HL-60 (cell line): ENCODE data around the gene CCNI2.

ENCODE experiments used
- DNase-seq, 2 experiments: peaks; one replicate each; pipeline ENCODE4 v3.0.0-alpha.2; 2010 to 2020; ENCODE audit warnings: low read depth in 1 of 2, low spot score in 1 of 2
- H3K27ac ChIP-seq: fragments of 250-450 bp; sonication (Bioruptor Pico); replicated peaks from 2 replicates; pipeline ENCODE4 v1.5.1; 2020; ENCODE audit warnings: mild to moderate bottlenecking, moderate library complexity
- H3K27me3 ChIP-seq: fragments of 250-450 bp; sonication (Bioruptor Pico); 2 replicates; pipeline ENCODE4 v1.5.1; 2021; ENCODE audit warnings: mild to moderate bottlenecking, moderate library complexity; ENCODE audit not compliant: insufficient read depth, poor library complexity, severe bottlenecking
- H3K4me3 ChIP-seq: replicated peaks from 2 replicates; pipeline ENCODE4 v1.5.1; 2011; ENCODE audit warnings: mild to moderate bottlenecking, control low read depth, low read length; ENCODE audit not compliant: insufficient read depth
- GABPA ChIP-seq: IDR thresholded peaks from 2 replicates; pipeline ENCODE4 v1.6.1; 2012; ENCODE audit warnings: low read depth
- POLR2AphosphoS5 ChIP-seq: IDR thresholded peaks from 2 replicates; pipeline ENCODE4 v1.6.1; 2012; ENCODE audit warnings: low read depth
- SPI1 ChIP-seq: IDR thresholded peaks from 2 replicates; pipeline ENCODE4 v1.6.1; 2012; ENCODE audit warnings: low read depth, mild to moderate bottlenecking, borderline replicate concordance
- TF ChIP-seq, protein P1 (sequence below): IDR thresholded peaks from 2 replicates; pipeline ENCODE4 v1.6.1; 2012; ENCODE audit warnings: low read depth; ENCODE audit not compliant: insufficient replicate concordance
- TF ChIP-seq, protein P2 (sequence below): IDR thresholded peaks from one replicate; pipeline ENCODE4 v1.5.1; 2011; ENCODE audit warnings: low read length, control low read depth, inconsistent platforms; ENCODE audit not compliant: insufficient read depth

Gene CCNI2

GRCh38 chr5:132785365-132785764 lies 38.1 kb downstream of the CCNI2 start:
- no peaks in the 10 kb centered on the region for H3K27me3 ChIP-seq
- H3K27ac ChIP-seq, result no peak overlapping the region
- no peak for DNase-seq
- TF ChIP-seq, protein P1, sequence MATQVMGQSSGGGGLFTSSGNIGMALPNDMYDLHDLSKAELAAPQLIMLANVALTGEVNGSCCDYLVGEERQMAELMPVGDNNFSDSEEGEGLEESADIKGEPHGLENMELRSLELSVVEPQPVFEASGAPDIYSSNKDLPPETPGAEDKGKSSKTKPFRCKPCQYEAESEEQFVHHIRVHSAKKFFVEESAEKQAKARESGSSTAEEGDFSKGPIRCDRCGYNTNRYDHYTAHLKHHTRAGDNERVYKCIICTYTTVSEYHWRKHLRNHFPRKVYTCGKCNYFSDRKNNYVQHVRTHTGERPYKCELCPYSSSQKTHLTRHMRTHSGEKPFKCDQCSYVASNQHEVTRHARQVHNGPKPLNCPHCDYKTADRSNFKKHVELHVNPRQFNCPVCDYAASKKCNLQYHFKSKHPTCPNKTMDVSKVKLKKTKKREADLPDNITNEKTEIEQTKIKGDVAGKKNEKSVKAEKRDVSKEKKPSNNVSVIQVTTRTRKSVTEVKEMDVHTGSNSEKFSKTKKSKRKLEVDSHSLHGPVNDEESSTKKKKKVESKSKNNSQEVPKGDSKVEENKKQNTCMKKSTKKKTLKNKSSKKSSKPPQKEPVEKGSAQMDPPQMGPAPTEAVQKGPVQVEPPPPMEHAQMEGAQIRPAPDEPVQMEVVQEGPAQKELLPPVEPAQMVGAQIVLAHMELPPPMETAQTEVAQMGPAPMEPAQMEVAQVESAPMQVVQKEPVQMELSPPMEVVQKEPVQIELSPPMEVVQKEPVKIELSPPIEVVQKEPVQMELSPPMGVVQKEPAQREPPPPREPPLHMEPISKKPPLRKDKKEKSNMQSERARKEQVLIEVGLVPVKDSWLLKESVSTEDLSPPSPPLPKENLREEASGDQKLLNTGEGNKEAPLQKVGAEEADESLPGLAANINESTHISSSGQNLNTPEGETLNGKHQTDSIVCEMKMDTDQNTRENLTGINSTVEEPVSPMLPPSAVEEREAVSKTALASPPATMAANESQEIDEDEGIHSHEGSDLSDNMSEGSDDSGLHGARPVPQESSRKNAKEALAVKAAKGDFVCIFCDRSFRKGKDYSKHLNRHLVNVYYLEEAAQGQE, result no peak
- no peak for TF ChIP-seq POLR2AphosphoS5
- TF ChIP-seq SPI1, result no peak
- TF ChIP-seq, protein P2, sequence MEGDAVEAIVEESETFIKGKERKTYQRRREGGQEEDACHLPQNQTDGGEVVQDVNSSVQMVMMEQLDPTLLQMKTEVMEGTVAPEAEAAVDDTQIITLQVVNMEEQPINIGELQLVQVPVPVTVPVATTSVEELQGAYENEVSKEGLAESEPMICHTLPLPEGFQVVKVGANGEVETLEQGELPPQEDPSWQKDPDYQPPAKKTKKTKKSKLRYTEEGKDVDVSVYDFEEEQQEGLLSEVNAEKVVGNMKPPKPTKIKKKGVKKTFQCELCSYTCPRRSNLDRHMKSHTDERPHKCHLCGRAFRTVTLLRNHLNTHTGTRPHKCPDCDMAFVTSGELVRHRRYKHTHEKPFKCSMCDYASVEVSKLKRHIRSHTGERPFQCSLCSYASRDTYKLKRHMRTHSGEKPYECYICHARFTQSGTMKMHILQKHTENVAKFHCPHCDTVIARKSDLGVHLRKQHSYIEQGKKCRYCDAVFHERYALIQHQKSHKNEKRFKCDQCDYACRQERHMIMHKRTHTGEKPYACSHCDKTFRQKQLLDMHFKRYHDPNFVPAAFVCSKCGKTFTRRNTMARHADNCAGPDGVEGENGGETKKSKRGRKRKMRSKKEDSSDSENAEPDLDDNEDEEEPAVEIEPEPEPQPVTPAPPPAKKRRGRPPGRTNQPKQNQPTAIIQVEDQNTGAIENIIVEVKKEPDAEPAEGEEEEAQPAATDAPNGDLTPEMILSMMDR, result no peak
- TF ChIP-seq GABPA, result no peak
- no peak overlapping the region for H3K4me3 ChIP-seq

GRCh38 chr5:132785864-132786263 lies 38.6 kb downstream of the CCNI2 start:
- TF ChIP-seq GABPA (no peak), POLR2AphosphoS5 (no peak), SPI1 (no peak)
- TF ChIP-seq, protein P2, result no peak
- TF ChIP-seq, protein P1, result no peak

GRCh38 chr5:132787076-132787475 lies 39.9 kb downstream of the CCNI2 start:
- Histone ChIP-seq H3K4me3 (no peak overlapping the region), H3K27ac (no peak overlapping the region), H3K27me3 (no peaks in the 10 kb centered on the region)
- TF ChIP-seq POLR2AphosphoS5, result no peak
- TF ChIP-seq, protein P1, result no peak
- no peak for TF ChIP-seq SPI1
- TF ChIP-seq, protein P2, result no peak
- TF ChIP-seq GABPA, result no peak
- no peak for DNase-seq

More at GRCh38 chr5:132785864-132786263, 38.6 kb downstream of the CCNI2 start:
- H3K27me3 ChIP-seq, result no peaks in the 10 kb centered on the region
- H3K4me3 ChIP-seq, result no peak overlapping the region
- no peak for DNase-seq
- no peak overlapping the region for H3K27ac ChIP-seq
